ENCODE data around the gene PCK2.

The PCK2 gene

GRCh38 chr14:24065408-24065807, 28.7 kb upstream of the PCK2 start:
- peaks cover 22% of the 10 kb centered on the region for H3K4me1 Mint-ChIP-seq
- H3K36me3 Mint-ChIP-seq (ENCODE audit: low read depth), result no peaks in the 10 kb centered on the region
- H3K27ac Mint-ChIP-seq, result no peak overlapping the region
- no peaks in the 10 kb centered on the region for H3K9me3 Mint-ChIP-seq
- peaks cover 21% of the 10 kb centered on the region for H3K27me3 Mint-ChIP-seq (ENCODE audit: low read depth, poor library complexity)
- no peak for DNase-seq
- no peak overlapping the region for H3K4me3 Mint-ChIP-seq
- no peak for TF ChIP-seq CTCF (IDR thresholded peaks at IDR 0.05)

- peaks cover 26% of the 10 kb centered on the region for H3K27me3 Mint-ChIP-seq (ENCODE audit: low read depth, poor library complexity)
- H3K36me3 Mint-ChIP-seq (ENCODE audit: low read depth), result no peaks in the 10 kb centered on the region
- H3K9me3 Mint-ChIP-seq, result no peaks in the 10 kb centered on the region
- no peak for TF ChIP-seq CTCF (IDR thresholded peaks at IDR 0.05)
- H3K27ac Mint-ChIP-seq, result no peak overlapping the region
- peaks cover 29% of the 10 kb centered on the region for H3K4me1 Mint-ChIP-seq
- DNase-seq, result no peak
- H3K4me3 Mint-ChIP-seq, result no peak overlapping the region
Measured at GRCh38 chr14:24066496-24067132, 27.5 kb upstream of the PCK2 start.

- H3K4me3 Mint-ChIP-seq, result no peak overlapping the region
- no peak overlapping the region for H3K27ac Mint-ChIP-seq
- H3K27me3 Mint-ChIP-seq (ENCODE audit: low read depth, poor library complexity), result peaks cover 26% of the 10 kb centered on the region
- no peaks in the 10 kb centered on the region for H3K9me3 Mint-ChIP-seq
- no peak for TF ChIP-seq CTCF (IDR thresholded peaks at IDR 0.05)
- H3K4me1 Mint-ChIP-seq, result peaks cover 31% of the 10 kb centered on the region
- no peaks in the 10 kb centered on the region for H3K36me3 Mint-ChIP-seq (ENCODE audit: low read depth)
- no peak for DNase-seq
Measured at GRCh38 chr14:24067133-24068082, 26.7 kb upstream of the PCK2 start.

- no peak for DNase-seq
- no peak for TF ChIP-seq CTCF (IDR thresholded peaks at IDR 0.05)
- H3K4me1 Mint-ChIP-seq, result peaks cover 37% of the 10 kb centered on the region
- H3K27ac Mint-ChIP-seq, result no peak overlapping the region
- peaks cover 26% of the 10 kb centered on the region for H3K27me3 Mint-ChIP-seq (ENCODE audit: low read depth, poor library complexity)
- H3K36me3 Mint-ChIP-seq (ENCODE audit: low read depth), result no peaks in the 10 kb centered on the region
- no peaks in the 10 kb centered on the region for H3K9me3 Mint-ChIP-seq
- no peak overlapping the region for H3K4me3 Mint-ChIP-seq
Measured at GRCh38 chr14:24068711-24069410, 25.2 kb upstream of the PCK2 start.

- H3K9me3 Mint-ChIP-seq, result no peaks in the 10 kb centered on the region
- peaks cover 36% of the 10 kb centered on the region for H3K4me1 Mint-ChIP-seq
- no peaks in the 10 kb centered on the region for H3K36me3 Mint-ChIP-seq (ENCODE audit: low read depth)
- H3K27me3 Mint-ChIP-seq (ENCODE audit: low read depth, poor library complexity), result peaks cover 26% of the 10 kb centered on the region
- no peak overlapping the region for H3K4me3 Mint-ChIP-seq
- DNase-seq, result no peak
- TF ChIP-seq CTCF (IDR thresholded peaks at IDR 0.05), result no peak
- H3K27ac Mint-ChIP-seq, result no peak overlapping the region
Measured at GRCh38 chr14:24069411-24069735, 24.7 kb upstream of the PCK2 start.

All from nephron progenitor cell (in vitro differentiated cells).